NCI-H1092 treated with DMSO at 0.1 percent for 48 hours (cell line): ENCODE results near the gene DACH2.

ENCODE experiments used
- DNase-seq: peaks from one replicate; lab custom pipeline; 2025; lab: John Stamatoyannopoulos, UW

Gene DACH2

GRCh38 chrX:86322913-86323312 lies 174.7 kb downstream of the DACH2 start:
- no peak for DNase-seq

GRCh38 chrX:86329174-86329573 lies 180.9 kb downstream of the DACH2 start:
- no peak for DNase-seq

GRCh38 chrX:86348669-86349068 lies 200.4 kb downstream of the DACH2 start:
- no peak for DNase-seq

GRCh38 chrX:86349115-86349514 lies 200.9 kb downstream of the DACH2 start:
- DNase-seq = no peak

- no peak for DNase-seq
Observed at GRCh38 chrX:86369847-86370630, 221.8 kb downstream of the DACH2 start.

GRCh38 chrX:86370927-86371326 lies 222.7 kb downstream of the DACH2 start:
- no peak for DNase-seq

- DNase-seq = no peak
Observed at GRCh38 chrX:86379209-86379608, 231.0 kb downstream of the DACH2 start.

- DNase-seq = no peak
Observed at GRCh38 chrX:86383681-86384540, 235.7 kb downstream of the DACH2 start.

- no peak for DNase-seq
Observed at GRCh38 chrX:86407371-86407770, 259.1 kb downstream of the DACH2 start.

- no peak for DNase-seq
Observed at GRCh38 chrX:86421771-86422170, 273.5 kb downstream of the DACH2 start.

- no peak for DNase-seq
Observed at GRCh38 chrX:86436116-86436515, 287.9 kb downstream of the DACH2 start.

- no peak for DNase-seq
Observed at GRCh38 chrX:86455495-86455894, 307.2 kb downstream of the DACH2 start.

- DNase-seq = no peak
Observed at GRCh38 chrX:86460760-86461159, 312.5 kb downstream of the DACH2 start.

GRCh38 chrX:86504297-86504696 lies 356.0 kb downstream of the DACH2 start:
- DNase-seq = no peak

- DNase-seq = no peak
Observed at GRCh38 chrX:86507331-86507730, 359.1 kb downstream of the DACH2 start.

- no peak for DNase-seq
Observed at GRCh38 chrX:86579777-86580176, 431.5 kb downstream of the DACH2 start.

- DNase-seq = no peak
Observed at GRCh38 chrX:86604607-86605006, 456.4 kb downstream of the DACH2 start.

- no peak for DNase-seq
Observed at GRCh38 chrX:86696951-86697350, 548.7 kb downstream of the DACH2 start.

GRCh38 chrX:86711531-86712180 lies 563.4 kb downstream of the DACH2 start:
- no peak for DNase-seq

GRCh38 chrX:86714441-86714840 lies 566.2 kb downstream of the DACH2 start:
- DNase-seq = no peak

- no peak for DNase-seq
Observed at GRCh38 chrX:86724277-86724676, 576.0 kb downstream of the DACH2 start.

GRCh38 chrX:86747091-86747490 lies 598.8 kb downstream of the DACH2 start:
- DNase-seq = no peak

- no peak for DNase-seq
Observed at GRCh38 chrX:86805241-86805640, 657.0 kb downstream of the DACH2 start.
